Placental pericyte (primary cell): ENCODE measurements around the gene DDOST. TPM values are rescaled to one million over a fixed set of nuclear protein-coding genes. Genes with fewer than 3 reads are reported as not detected.

ENCODE experiments used
- total RNA-seq: library from RNA; depleted of rRNA; stranded (reverse); fragments of >200 nt; gene quantifications from 2 replicates; pipeline ENCODE4 v1.2.3, GENCODE V29; 2012

Gene DDOST
- total RNA-seq: 222 and 372 TPM in 2 replicates

GRCh38 chr1:20661207-20662109, at the start of gene DDOST:
DDOST (minus strand) TSS chr1:20661369; CDS start chr1:20661350, 19 bp downstream.

DNA sequence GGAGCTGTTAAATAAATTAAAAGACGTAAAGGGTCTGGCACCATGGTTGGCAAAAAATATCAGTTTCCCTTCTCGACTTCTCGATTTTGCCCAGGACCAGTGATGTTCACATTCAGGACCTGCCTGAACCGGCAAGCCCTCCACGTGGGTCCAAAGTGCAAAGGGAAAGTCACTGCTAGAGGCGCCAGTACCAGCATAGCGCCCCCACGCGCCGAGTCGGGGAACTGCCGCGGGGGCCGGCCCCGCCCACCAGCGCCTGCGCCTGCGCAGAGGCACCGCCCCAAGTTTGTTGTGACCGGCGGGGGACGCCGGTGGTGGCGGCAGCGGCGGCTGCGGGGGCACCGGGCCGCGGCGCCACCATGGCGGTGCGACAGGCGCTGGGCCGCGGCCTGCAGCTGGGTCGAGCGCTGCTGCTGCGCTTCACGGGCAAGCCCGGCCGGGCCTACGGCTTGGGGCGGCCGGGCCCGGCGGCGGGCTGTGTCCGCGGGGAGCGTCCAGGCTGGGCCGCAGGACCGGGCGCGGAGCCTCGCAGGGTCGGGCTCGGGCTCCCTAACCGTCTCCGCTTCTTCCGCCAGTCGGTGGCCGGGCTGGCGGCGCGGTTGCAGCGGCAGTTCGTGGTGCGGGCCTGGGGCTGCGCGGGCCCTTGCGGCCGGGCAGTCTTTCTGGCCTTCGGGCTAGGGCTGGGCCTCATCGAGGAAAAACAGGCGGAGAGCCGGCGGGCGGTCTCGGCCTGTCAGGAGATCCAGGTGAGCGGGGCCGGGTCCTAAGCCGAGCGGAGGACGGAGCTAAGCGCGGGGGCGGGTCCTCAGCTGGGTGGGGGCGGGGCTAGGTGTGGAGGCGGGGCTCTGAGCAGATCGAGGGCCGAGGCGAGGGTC, 27.7 kb downstream of the DDOST start, which contains the start of gene PINK1:
Gene PINK1, plus strand, starts transcription at position 269 of the 875 bp plus-strand sequence. Its CDS starts 91 bp downstream, at position 360.

Other genes starting within 250 kb of the DDOST start
- 6.3 and 24.1 TPM in 2 replicates for gene CAMK2N1, start 175.2 kb downstream of the DDOST start, total RNA-seq
- 47.9 and 57.0 TPM in 2 replicates for gene MUL1, start 153.2 kb downstream of the DDOST start, total RNA-seq
- gene FAM43B, start 108.8 kb downstream of the DDOST start, total RNA-seq: under 0.01 TPM in 1 of 2 replicates, not detected in the other
- 0.66 and 2.0 TPM in 2 replicates for gene CDA, start 72.3 kb downstream of the DDOST start, total RNA-seq
- gene PINK1, start 27.9 kb downstream of the DDOST start, total RNA-seq: 52.7 and 55.7 TPM in 2 replicates
- gene KIF17, start 56.6 kb upstream of the DDOST start, total RNA-seq: 1.6 and 2.6 TPM in 2 replicates
- gene SH2D5, start 71.3 kb upstream of the DDOST start, total RNA-seq: 6.7 and 13.8 TPM in 2 replicates
- 204 and 215 TPM in 2 replicates for gene HP1BP3, start 125.9 kb upstream of the DDOST start, total RNA-seq